HepG2 (cell line): ENCODE data around the gene GCDH. TPM values are rescaled to one million over a fixed set of nuclear protein-coding genes. Genes with fewer than 3 reads are reported as not detected.
A peak's percentile ranks its signal among the peaks of the same experiment; 100 is the strongest.

Experiments used
- BCL6 ChIP-seq: IDR thresholded peaks from 2 replicates; pipeline ENCODE4 v1.6.1; 2016; ENCODE audit warnings: missing genetic modification reagents, missing compliant biosample characterization
- CHD4 ChIP-seq: fragments of 200-600 bp; sonication (generic); IDR thresholded peaks from 2 replicates; pipeline ENCODE4 v1.7.0; 2017; ENCODE audit warnings: mild to moderate bottlenecking, low read length, borderline replicate concordance
- DNMT1 ChIP-seq: sonication (generic); formaldehyde crosslinking; IDR thresholded peaks from 2 replicates; pipeline ENCODE4 v1.5.1; 2020; ENCODE audit warnings: mild to moderate bottlenecking, missing genetic modification reagents
- ELF1 ChIP-seq: sonication (generic); formaldehyde crosslinking; IDR thresholded peaks from 2 replicates; pipeline ENCODE4 v1.4.0; 2020; ENCODE audit warnings: missing genetic modification reagents
- FOXJ3 ChIP-seq: sonication (generic); formaldehyde crosslinking; IDR thresholded peaks from 2 replicates; pipeline ENCODE4 v1.4.0; 2020; ENCODE audit warnings: missing genetic modification reagents, mild to moderate bottlenecking, borderline replicate concordance
- MATR3 ChIP-seq: sonication (generic); formaldehyde crosslinking; IDR thresholded peaks from 2 replicates; pipeline ENCODE4 v1.4.0; 2020; ENCODE audit warnings: missing genetic modification reagents
- MEF2D ChIP-seq: sonication (generic); formaldehyde crosslinking; IDR thresholded peaks from 2 replicates; pipeline ENCODE4 v1.5.1; 2020; ENCODE audit warnings: mild to moderate bottlenecking, missing genetic modification reagents
- REPIN1 ChIP-seq: sonication (generic); formaldehyde crosslinking; IDR thresholded peaks from 2 replicates; pipeline ENCODE4 v1.8.0; 2022; ENCODE audit warnings: missing genetic modification reagents, low read depth, mild to moderate bottlenecking, borderline replicate concordance
- RFXAP ChIP-seq: sonication (generic); formaldehyde crosslinking; IDR thresholded peaks from 2 replicates; pipeline ENCODE4 v1.4.0; 2020; ENCODE audit warnings: missing genetic modification reagents, borderline replicate concordance
- SMC3 ChIP-seq: IDR thresholded peaks from 2 replicates; pipeline ENCODE4 v1.6.1; 2011; ENCODE audit warnings: low read length, improper control_type of control experiment
- UBTF ChIP-seq: sonication (generic); formaldehyde crosslinking; IDR thresholded peaks from 2 replicates; pipeline ENCODE4 v1.4.0; 2020; ENCODE audit warnings: mild to moderate bottlenecking, missing genetic modification reagents
- ZBTB14 ChIP-seq: sonication (generic); formaldehyde crosslinking; IDR thresholded peaks from 2 replicates; pipeline ENCODE4 v1.4.0; 2020; ENCODE audit warnings: missing genetic modification reagents
- ZNF282 ChIP-seq: fragments of 450-650 bp; IDR thresholded peaks from 2 replicates; pipeline ENCODE4 v1.6.1; 2018; ENCODE audit not compliant: partially characterized antibody
- ZNF609 ChIP-seq: sonication (generic); formaldehyde crosslinking; IDR thresholded peaks from 2 replicates; pipeline ENCODE4 v1.4.0; 2020; ENCODE audit warnings: mild to moderate bottlenecking, missing genetic modification reagents, borderline replicate concordance
- ZNF724P ChIP-seq: sonication (generic); formaldehyde crosslinking; IDR thresholded peaks from 2 replicates; pipeline ENCODE4 v1.8.0; 2022; ENCODE audit warnings: missing genetic modification reagents, borderline replicate concordance
- ZNF746 ChIP-seq: sonication (generic); formaldehyde crosslinking; IDR thresholded peaks from 2 replicates; pipeline ENCODE4 v1.8.0; 2022; ENCODE audit warnings: mild to moderate bottlenecking, missing genetic modification reagents
- ZNF775 ChIP-seq: sonication (generic); formaldehyde crosslinking; IDR thresholded peaks from 2 replicates; pipeline ENCODE4 v1.4.0; 2020; ENCODE audit warnings: missing genetic modification reagents, mild to moderate bottlenecking, moderate library complexity, borderline replicate concordance
- polyA plus RNA-seq, 8 experiments: library from polyadenylated mRNA; depleted of rRNA in 3 of 8; stranded (reverse) in 7 of 8; unstranded in 1 of 8; fragments of >200 nt; fragmentation: Illumina TruSeq in 4 of 8; extraction: Trizol in 4 of 8; gene quantifications; 2 replicates each; pipeline versions ENCODE4 v1.2.1 to v1.2.3, GENCODE V29; 2011 to 2016; ENCODE audit warnings: low read depth in 4 of 8, missing spikeins in 1 of 8, mixed read lengths in 1 of 8; ENCODE audit not compliant: insufficient read depth in 1 of 8
- total RNA-seq, 5 experiments: library from RNA; depleted of rRNA; stranded (reverse); fragments of >200 nt; fragmentation: Illumina TruSeq; extraction: Trizol; gene quantifications; 2 replicates each; pipeline ENCODE4 v1.2.3, GENCODE V29; 2016; ENCODE audit warnings: low read depth in 1 of 5

The GCDH gene
- total and polyA plus RNA-seq, 2 of the 13 experiments (the other 11 are each of a cell fraction or from before 2014, with no cell fraction given), result 15.1 to 38.0 TPM

- TF ChIP-seq ZNF609 (CRISPR knock-in tag) (peak; percentile 43; the same call in 1 of the 2 replicates), ZNF775 (CRISPR knock-in tag) (peak; percentile 77; the same call in 1 of the 2 replicates), ZNF282 (no peak), SMC3 (no peak), MATR3 (no peak), UBTF (CRISPR knock-in tag) (peak; percentile 58; the same call in 1 of the 2 replicates), REPIN1 (CRISPR knock-in tag) (no peak; the same call in 1 of the 2 replicates), DNMT1 (CRISPR knock-in tag) (no peak), ZBTB14 (CRISPR knock-in tag) (0 out of 2 replicates have a peak, but pooled peaks have one; percentile 40), CHD4 (peak; percentile 56; the same call in 1 of the 2 replicates), ZNF746 (no peak), BCL6 (CRISPR knock-in tag) (no peak), FOXJ3 (CRISPR knock-in tag) (no peak), ZNF724P (0 out of 2 replicates have a peak, but pooled peaks have one; percentile 48), RFXAP (CRISPR knock-in tag) (peak; percentile 70; the same call in 1 of the 2 replicates), MEF2D (CRISPR knock-in tag) (0 out of 2 replicates have a peak, but pooled peaks have one; percentile 60), ELF1 (CRISPR knock-in tag) (peak; percentile 19; the same call in 1 of the 2 replicates)
Measured at GRCh38 chr19:12937927-12938778, 47.2 kb downstream of the GCDH start, which contains the start of gene CALR (continued).
